ENCODE data around the gene HENMT1. TPM values are rescaled to one million over a fixed set of nuclear protein-coding genes. Genes with fewer than 3 reads are reported as not detected.

The HENMT1 gene
- total RNA-seq, 3 donors from 2014 or later (not counting 1 experiment from before 2014, with no cell fraction given) = 26.9 to 41.5 (median 30.6) TPM

DNA sequence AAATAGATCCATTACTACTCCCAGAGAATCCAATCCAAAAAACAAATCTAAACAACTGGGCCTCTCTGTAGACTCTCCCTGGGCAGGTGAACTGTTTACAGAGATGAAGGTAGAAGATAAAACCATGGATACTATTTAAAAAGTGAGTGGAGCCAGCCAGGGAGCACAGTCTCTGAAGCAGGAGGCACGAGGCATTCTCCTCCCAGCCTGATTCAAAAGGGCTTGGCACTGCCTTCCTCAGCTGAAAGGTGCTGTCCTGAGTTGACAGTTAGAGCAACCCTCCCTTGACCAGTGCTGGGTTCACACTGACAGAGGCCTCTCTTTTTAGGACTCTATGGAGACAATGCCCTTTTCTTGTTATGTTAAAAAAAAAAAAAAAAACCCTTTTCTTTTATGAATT is 36.8 kb downstream of the HENMT1 start:
- Mint-ChIP-seq H3K27me3 (ENCODE audit: low read depth in 2 of 2) (no peaks in the 10 kb centered on the region), H3K9me3 (no peaks in the 10 kb centered on the region), H3K36me3 (no peaks in the 10 kb centered on the region), H3K4me3 (no peak overlapping the region), H3K27ac (no peak overlapping the region), H3K4me1 (peaks cover 0 to 3% of the 10 kb centered on the region in 2 donors)
- H3K27me3 ChIP-seq (ENCODE audit: control insufficient read depth, insufficient read depth, low read length) = no peaks in the 10 kb centered on the region
- H3K4me1 ChIP-seq (ENCODE audit: control insufficient read depth, insufficient read depth, low read length) = no peaks in the 10 kb centered on the region
- H3K9me3 ChIP-seq (ENCODE audit: control insufficient read depth, insufficient read depth, low read length) = no peaks in the 10 kb centered on the region
- no peak for ATAC-seq
- no peak overlapping the region for H3K27ac ChIP-seq (ENCODE audit: low read length)
- intact Hi-C loops (cut with micrococcal nuclease) = no loop called here
- DNase-seq = no peak
- 95% methylated on average over 1 of the region's 1 CpG for WGBS (ENCODE audit: insufficient coverage)
- no peak overlapping the region for H3K4me3 ChIP-seq (ENCODE audit: low read length)
- peaks cover 11% of the 10 kb centered on the region for H3K36me3 ChIP-seq (ENCODE audit: control insufficient read depth, insufficient read depth, low read length)
- TF ChIP-seq, protein P1, sequence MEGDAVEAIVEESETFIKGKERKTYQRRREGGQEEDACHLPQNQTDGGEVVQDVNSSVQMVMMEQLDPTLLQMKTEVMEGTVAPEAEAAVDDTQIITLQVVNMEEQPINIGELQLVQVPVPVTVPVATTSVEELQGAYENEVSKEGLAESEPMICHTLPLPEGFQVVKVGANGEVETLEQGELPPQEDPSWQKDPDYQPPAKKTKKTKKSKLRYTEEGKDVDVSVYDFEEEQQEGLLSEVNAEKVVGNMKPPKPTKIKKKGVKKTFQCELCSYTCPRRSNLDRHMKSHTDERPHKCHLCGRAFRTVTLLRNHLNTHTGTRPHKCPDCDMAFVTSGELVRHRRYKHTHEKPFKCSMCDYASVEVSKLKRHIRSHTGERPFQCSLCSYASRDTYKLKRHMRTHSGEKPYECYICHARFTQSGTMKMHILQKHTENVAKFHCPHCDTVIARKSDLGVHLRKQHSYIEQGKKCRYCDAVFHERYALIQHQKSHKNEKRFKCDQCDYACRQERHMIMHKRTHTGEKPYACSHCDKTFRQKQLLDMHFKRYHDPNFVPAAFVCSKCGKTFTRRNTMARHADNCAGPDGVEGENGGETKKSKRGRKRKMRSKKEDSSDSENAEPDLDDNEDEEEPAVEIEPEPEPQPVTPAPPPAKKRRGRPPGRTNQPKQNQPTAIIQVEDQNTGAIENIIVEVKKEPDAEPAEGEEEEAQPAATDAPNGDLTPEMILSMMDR (IDR thresholded peaks at IDR 0.05) = no peak

- Histone ChIP-seq H3K4me1 (ENCODE audit: control insufficient read depth, insufficient read depth, low read length) (peaks cover 4% of the 10 kb centered on the region), H3K4me3 (ENCODE audit: low read length) (no peak overlapping the region), H3K36me3 (ENCODE audit: control insufficient read depth, insufficient read depth, low read length) (peaks cover 11% of the 10 kb centered on the region), H3K27me3 (ENCODE audit: control insufficient read depth, insufficient read depth, low read length) (no peaks in the 10 kb centered on the region), H3K9me3 (ENCODE audit: control insufficient read depth, insufficient read depth, low read length) (no peaks in the 10 kb centered on the region), H3K27ac (ENCODE audit: low read length) (no peak overlapping the region)
- ATAC-seq (no peak), DNase-seq (no peak)
- whole genome bisulfite sequencing (ENCODE audit: insufficient coverage) = 97% methylated on average over 2 of the region's 2 CpGs
- no peak overlapping the region for H3K4me3 Mint-ChIP-seq
- H3K4me1 Mint-ChIP-seq = no peaks in the 10 kb centered on the region
- H3K9me3 Mint-ChIP-seq = no peaks in the 10 kb centered on the region
- intact Hi-C loops (cut with micrococcal nuclease) = no loop called here
- no peak overlapping the region for H3K27ac Mint-ChIP-seq
- TF ChIP-seq, protein P1 (IDR thresholded peaks at IDR 0.05) = no peak
- no peaks in the 10 kb centered on the region for H3K36me3 Mint-ChIP-seq
- no peaks in the 10 kb centered on the region for H3K27me3 Mint-ChIP-seq (ENCODE audit: low read depth in 2 of 2)
Observed at GRCh38 chr1:108617724-108618056, 43.2 kb downstream of the HENMT1 start.

- intact Hi-C loops (cut with micrococcal nuclease) = no loop called here
Observed at GRCh38 chr1:108617008-108617723, 43.7 kb downstream of the HENMT1 start.

More at GRCh38 chr1:108617008-108617723, 43.7 kb downstream of the HENMT1 start:
- ATAC-seq (peak; percentile 55 to 92 (median 69)), DNase-seq (no peak)
- H3K27me3 Mint-ChIP-seq (ENCODE audit: low read depth in 2 of 2) = no peaks in the 10 kb centered on the region
- no peaks in the 10 kb centered on the region for H3K36me3 Mint-ChIP-seq
- Histone ChIP-seq H3K36me3 (ENCODE audit: control insufficient read depth, insufficient read depth, low read length) (peaks cover 16% of the 10 kb centered on the region), H3K4me1 (ENCODE audit: control insufficient read depth, insufficient read depth, low read length) (peaks cover 4% of the 10 kb centered on the region), H3K27ac (ENCODE audit: low read length) (no peak overlapping the region), H3K4me3 (ENCODE audit: low read length) (no peak overlapping the region), H3K9me3 (ENCODE audit: control insufficient read depth, insufficient read depth, low read length) (no peaks in the 10 kb centered on the region), H3K27me3 (ENCODE audit: control insufficient read depth, insufficient read depth, low read length) (no peaks in the 10 kb centered on the region)
- 74% methylated on average over 8 of the region's 8 CpGs for WGBS (ENCODE audit: insufficient coverage)
- no peak overlapping the region for H3K27ac Mint-ChIP-seq
- TF ChIP-seq, protein P1 (IDR thresholded peaks at IDR 0.05) = no peak
- H3K4me1 Mint-ChIP-seq = no peaks in the 10 kb centered on the region
- H3K9me3 Mint-ChIP-seq = no peaks in the 10 kb centered on the region
- H3K4me3 Mint-ChIP-seq = no peak overlapping the region

All from natural killer cell (primary cell).